HepG2 (cell line): ENCODE results near the gene PARP14. TPM values are rescaled to one million over a fixed set of nuclear protein-coding genes. Genes with fewer than 3 reads are reported as not detected.

Experiments used
- ATAC-seq: fragments of 200-7000 bp; cut with Tn5 transposase; 3 replicates; pipeline ENCODE4 v1.9.1; 2020; ENCODE audit warnings: mild to moderate bottlenecking, moderate library complexity
- BruUV-seq: library from RNA; stranded (reverse); fragments of 400-500 nt; replicated peaks from 2 replicates; lab custom pipeline; 2021; lab: Mats Ljungman, UMichigan
- CTCF ChIA-PET: fragments of 300-600 bp; formaldehyde crosslinking; extraction: SDS; loops from one replicate; lab custom pipeline; 2021; ENCODE audit warnings: low total read pairs, inconsistent platforms, low intra/inter-chr PET ratio; lab: Yijun Ruan, JAX
- POLR2A ChIA-PET: fragments of 350-600 bp; sonication (Branson Sonifier 250); formaldehyde crosslinking; loops from one replicate; lab custom pipeline; 2020; ENCODE audit warnings: antibody characterized with exemption, inconsistent platforms; lab: Yijun Ruan, JAX
- DNase-seq: peaks from one replicate; pipeline ENCODE4 v3.0.0-alpha.2; 2015; ENCODE audit warnings: low spot score
- FAIRE-seq: peaks from 3 replicates; lab custom pipeline; 2011; peaks lifted over from hg19 to GRCh38; lab: Jason Lieb, UNC
- H2AFZ ChIP-seq: one replicate; pipeline ENCODE4 v1.6.1; 2011; ENCODE audit warnings: low read length, inconsistent platforms
- H3K27ac ChIP-seq: fragments of 300-600 bp; 3 replicates; pipeline ENCODE4 v1.8.0; 2011; ENCODE audit warnings: mixed run types, mild to moderate bottlenecking, mixed read lengths, low read length, inconsistent platforms; ENCODE audit not compliant: insufficient read depth; ENCODE audit errors: extremely low read length
- H3K27me3 ChIP-seq, 2 experiments: fragments of 200-600 bp in 1 of 2; 2 replicates in 1 of 2; 3 replicates in 1 of 2; pipeline versions ENCODE4 v1.6.0 to v1.8.0; 2011; ENCODE audit warnings: low read length in 2 of 2, mild to moderate bottlenecking in 2 of 2, moderate library complexity in 2 of 2, inconsistent platforms in 1 of 2; ENCODE audit not compliant: insufficient read depth in 2 of 2, control insufficient read depth in 1 of 2
- H3K36me3 ChIP-seq, 2 experiments: fragments of 200-600 bp in 1 of 2; replicated peaks in 1 of 2; 2 replicates in 1 of 2; 3 replicates in 1 of 2; pipeline versions ENCODE4 v1.5.1 to v1.8.0; 2011; ENCODE audit warnings: low read length in 2 of 2, inconsistent platforms in 1 of 2; ENCODE audit not compliant: insufficient read depth in 2 of 2, control insufficient read depth in 1 of 2
- H3K4me1 ChIP-seq: 2 replicates; pipeline ENCODE4 v1.5.1; 2012; ENCODE audit warnings: low read length, inconsistent platforms; ENCODE audit not compliant: insufficient read depth
- H3K4me2 ChIP-seq: 2 replicates; pipeline ENCODE4 v1.6.0; 2011; ENCODE audit warnings: low read depth, low read length, inconsistent platforms
- H3K4me3 ChIP-seq, 3 experiments: fragments of 200-600 bp in 1 of 3; sonication (generic), shearing (Covaris generic) in 1 of 3; replicated peaks in 1 of 3; 2 replicates each; pipeline ENCODE4 v1.5.1; 2011 to 2016; ENCODE audit warnings: low read length in 3 of 3, inconsistent platforms in 2 of 3, low read depth in 2 of 3, mild to moderate bottlenecking in 2 of 3, control low read depth in 1 of 3, mixed read lengths in 1 of 3; ENCODE audit not compliant: insufficient read depth in 1 of 3
- H3K79me2 ChIP-seq: one replicate; pipeline ENCODE4 v1.6.1; 2011; ENCODE audit warnings: low read length, inconsistent platforms; ENCODE audit not compliant: insufficient read depth
- H3K9ac ChIP-seq: 2 replicates; pipeline ENCODE4 v1.6.0; 2011; ENCODE audit warnings: mild to moderate bottlenecking, low read depth, low read length, inconsistent platforms; ENCODE audit not compliant: insufficient read depth
- H3K9me3 ChIP-seq: 2 replicates; pipeline ENCODE4 v1.5.1; 2012; ENCODE audit warnings: mild to moderate bottlenecking, low read length
- H4K20me1 ChIP-seq: 2 replicates; pipeline ENCODE4 v1.6.0; 2011; ENCODE audit warnings: inconsistent platforms, mild to moderate bottlenecking, low read length, moderate library complexity; ENCODE audit not compliant: insufficient read depth
- DDIT3 ChIP-seq: sonication (generic); formaldehyde crosslinking; IDR thresholded peaks from 2 replicates; pipeline ENCODE4 v1.4.0; 2020; ENCODE audit warnings: mild to moderate bottlenecking, missing genetic modification reagents
- KDM6A ChIP-seq: IDR thresholded peaks from 2 replicates; pipeline ENCODE4 v1.6.1; 2016; ENCODE audit warnings: low read depth
- POLR2A ChIP-seq, 2 experiments: IDR thresholded peaks; 2 replicates each; pipeline ENCODE4 v1.6.1; 2011; ENCODE audit warnings: low read depth in 2 of 2, low read length in 2 of 2, mild to moderate bottlenecking in 1 of 2, moderate library complexity in 1 of 2; ENCODE audit not compliant: insufficient read depth in 1 of 2
- SMARCC2 ChIP-seq: fragments of 450-650 bp; IDR thresholded peaks from 2 replicates; pipeline ENCODE4 v1.6.1; 2017; ENCODE audit warnings: antibody characterized with exemption, mild to moderate bottlenecking
- STAG1 ChIP-seq: sonication (generic); formaldehyde crosslinking; IDR thresholded peaks from 2 replicates; pipeline ENCODE4 v1.4.0; 2020; ENCODE audit warnings: missing genetic modification reagents
- YEATS2 ChIP-seq: sonication (generic); formaldehyde crosslinking; IDR thresholded peaks from 2 replicates; pipeline ENCODE4 v1.4.0; 2020; ENCODE audit warnings: missing genetic modification reagents, borderline replicate concordance
- ZBTB14 ChIP-seq: sonication (generic); formaldehyde crosslinking; IDR thresholded peaks from 2 replicates; pipeline ENCODE4 v1.4.0; 2020; ENCODE audit warnings: missing genetic modification reagents
- ZBTB7B ChIP-seq: sonication (generic); formaldehyde crosslinking; IDR thresholded peaks from 2 replicates; pipeline ENCODE4 v1.4.0; 2020; ENCODE audit warnings: missing genetic modification reagents
- ZNF17 ChIP-seq: sonication (generic); formaldehyde crosslinking; IDR thresholded peaks from 2 replicates; pipeline ENCODE4 v1.5.0; 2020; ENCODE audit warnings: mild to moderate bottlenecking, missing genetic modification reagents
- ZNF224 ChIP-seq: sonication (generic); formaldehyde crosslinking; IDR thresholded peaks from 2 replicates; pipeline ENCODE4 v1.5.0; 2020; ENCODE audit warnings: mild to moderate bottlenecking, missing genetic modification reagents
- ZNF343 ChIP-seq: sonication (generic); formaldehyde crosslinking; IDR thresholded peaks from 2 replicates; pipeline ENCODE4 v1.4.0; 2020; ENCODE audit warnings: mild to moderate bottlenecking, missing genetic modification reagents
- ZNF709 ChIP-seq: sonication (generic); formaldehyde crosslinking; IDR thresholded peaks from 2 replicates; pipeline ENCODE4 v1.5.0; 2020; ENCODE audit warnings: mild to moderate bottlenecking, missing genetic modification reagents
- WGBS: methylation state at CpG from one replicate; pipeline ENCODE4 v1.1.6; 2017; ENCODE audit warnings: low lambda C conversion rate; 5-methylcytosine and 5-hydroxymethylcytosine counted together
- in situ Hi-C: cut with HindIII; loops from 2 replicates; pipeline ENCODE4 v1.10.0; 2017; ENCODE audit warnings: low pct_unique_long_range_greater_than_20kb; ENCODE audit not compliant: extremely low pct_ligation_motif_present
- intact Hi-C: fragments of 100-400 bp; cut with micrococcal nuclease; formaldehyde crosslinking; loops from one replicate; pipeline ENCODE4 v1.10.0; 2022; ENCODE audit not compliant: unreplicated experiment
- polyA plus RNA-seq, 8 experiments: library from polyadenylated mRNA; depleted of rRNA in 3 of 8; stranded (reverse) in 7 of 8; unstranded in 1 of 8; fragments of >200 nt; fragmentation: Illumina TruSeq in 4 of 8; extraction: Trizol in 4 of 8; gene quantifications; 2 replicates each; pipeline versions ENCODE4 v1.2.1 to v1.2.3, GENCODE V29; 2011 to 2016; ENCODE audit warnings: low read depth in 4 of 8, missing spikeins in 1 of 8, mixed read lengths in 1 of 8; ENCODE audit not compliant: insufficient read depth in 1 of 8
- total RNA-seq, 5 experiments: library from RNA; depleted of rRNA; stranded (reverse); fragments of >200 nt; fragmentation: Illumina TruSeq; extraction: Trizol; gene quantifications; 2 replicates each; pipeline ENCODE4 v1.2.3, GENCODE V29; 2016; ENCODE audit warnings: low read depth in 1 of 5
- TF ChIP-seq, protein P1 (sequence below): sonication (generic); formaldehyde crosslinking; IDR thresholded peaks from 2 replicates; pipeline ENCODE4 v1.4.0; 2020; ENCODE audit warnings: missing genetic modification reagents

PARP14 gene
- total and polyA plus RNA-seq, 2 of the 13 experiments (the other 11 are each of a cell fraction or from before 2014, with no cell fraction given), result 9.0 to 19.1 TPM

DNA sequence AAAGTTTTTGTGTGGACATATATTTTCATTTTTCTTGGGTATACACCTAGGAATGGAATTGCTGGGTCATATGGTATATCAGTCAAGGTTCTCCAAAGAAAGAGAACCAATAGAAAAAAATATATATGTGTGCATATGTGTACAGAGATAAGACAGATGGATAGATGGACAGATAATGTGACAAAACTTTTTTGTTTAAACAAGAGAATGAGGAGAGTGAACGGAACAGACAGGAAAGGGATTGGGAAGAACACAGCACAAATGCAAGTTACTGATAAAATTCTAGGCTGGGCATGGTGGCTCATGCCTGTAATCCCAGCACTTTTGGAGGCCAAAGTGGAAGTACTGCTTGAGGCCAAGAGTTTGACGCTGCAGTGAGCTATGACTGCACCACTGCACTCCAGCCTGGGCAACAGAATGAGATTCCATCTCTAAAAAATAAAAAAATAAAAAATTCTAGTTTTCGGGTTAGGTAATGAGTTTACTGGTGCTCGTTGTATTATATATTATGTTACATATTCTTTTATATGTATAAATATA lies 63.0 kb downstream of the PARP14 start:
- H2AFZ ChIP-seq, result no peak overlapping the region
- H3K27me3 ChIP-seq, result no peaks in the 10 kb centered on the region
- ChIA-PET POLR2A (no interaction called here), CTCF (no interaction called here)
- no peaks in the 10 kb centered on the region for H3K79me2 ChIP-seq
- no peak overlapping the region for H3K27ac ChIP-seq
- BruUV-seq, result no TSS peak
- TF ChIP-seq POLR2A (IDR thresholded peaks at IDR 0.05; ENCODE audit: insufficient read depth in 1 of 2, low read depth in 2 of 2, low read length in 2 of 2) (no peak), KDM6A (CRISPR knock-in tag) (no peak), ZNF343 (CRISPR knock-in tag) (no peak), ZNF17 (CRISPR knock-in tag) (no peak), YEATS2 (CRISPR knock-in tag) (no peak), STAG1 (CRISPR knock-in tag) (no peak), DDIT3 (no peak), ZNF224 (no peak), SMARCC2 (no peak), ZBTB14 (CRISPR knock-in tag) (no peak), ZBTB7B (CRISPR knock-in tag) (no peak), ZNF709 (no peak)
- TF ChIP-seq, protein P1, sequence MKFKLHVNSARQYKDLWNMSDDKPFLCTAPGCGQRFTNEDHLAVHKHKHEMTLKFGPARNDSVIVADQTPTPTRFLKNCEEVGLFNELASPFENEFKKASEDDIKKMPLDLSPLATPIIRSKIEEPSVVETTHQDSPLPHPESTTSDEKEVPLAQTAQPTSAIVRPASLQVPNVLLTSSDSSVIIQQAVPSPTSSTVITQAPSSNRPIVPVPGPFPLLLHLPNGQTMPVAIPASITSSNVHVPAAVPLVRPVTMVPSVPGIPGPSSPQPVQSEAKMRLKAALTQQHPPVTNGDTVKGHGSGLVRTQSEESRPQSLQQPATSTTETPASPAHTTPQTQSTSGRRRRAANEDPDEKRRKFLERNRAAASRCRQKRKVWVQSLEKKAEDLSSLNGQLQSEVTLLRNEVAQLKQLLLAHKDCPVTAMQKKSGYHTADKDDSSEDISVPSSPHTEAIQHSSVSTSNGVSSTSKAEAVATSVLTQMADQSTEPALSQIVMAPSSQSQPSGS (CRISPR knock-in tag), result no peak
- in situ Hi-C loops, result no loop called here
- no peak overlapping the region for H3K4me3 ChIP-seq
- no peaks in the 10 kb centered on the region for H3K9me3 ChIP-seq
- 96% methylated on average over 4 of the region's 4 CpGs for WGBS
- 0 out of 5 replicates have a peak, but pooled peaks cover 0 to 3% of the 10 kb centered on the region in 2 experiments for H3K36me3 ChIP-seq
- H3K4me2 ChIP-seq, result no peak overlapping the region
- no peaks in the 10 kb centered on the region for H3K4me1 ChIP-seq
- no peak for ATAC-seq
- intact Hi-C loops, result no loop called here
- DNase-seq, result no peak
- H4K20me1 ChIP-seq, result no peaks in the 10 kb centered on the region
- FAIRE-seq, result no peak
- H3K9ac ChIP-seq, result no peak overlapping the region
